ENCODE measurements around the gene TNFRSF19.

DNA sequence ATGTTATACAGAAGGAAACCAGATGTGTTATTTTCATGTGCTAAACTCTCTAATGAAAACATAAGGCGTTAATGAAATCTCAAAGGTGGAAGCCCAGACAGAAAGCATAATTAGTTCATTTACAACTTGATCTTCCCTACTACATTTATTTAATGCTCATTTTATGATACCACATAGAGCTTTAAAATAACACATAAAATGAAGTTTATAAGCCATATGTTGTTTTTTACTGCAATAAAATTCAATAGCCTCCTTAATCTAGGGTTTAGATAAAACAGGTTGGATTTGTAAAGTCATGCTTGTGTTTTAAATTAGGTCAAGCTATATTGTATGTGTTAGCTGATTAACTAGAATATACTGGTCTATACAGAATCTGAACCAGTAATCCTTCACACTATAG lies 81.2 kb downstream of the TNFRSF19 start:
- TF ChIP-seq, protein P1, sequence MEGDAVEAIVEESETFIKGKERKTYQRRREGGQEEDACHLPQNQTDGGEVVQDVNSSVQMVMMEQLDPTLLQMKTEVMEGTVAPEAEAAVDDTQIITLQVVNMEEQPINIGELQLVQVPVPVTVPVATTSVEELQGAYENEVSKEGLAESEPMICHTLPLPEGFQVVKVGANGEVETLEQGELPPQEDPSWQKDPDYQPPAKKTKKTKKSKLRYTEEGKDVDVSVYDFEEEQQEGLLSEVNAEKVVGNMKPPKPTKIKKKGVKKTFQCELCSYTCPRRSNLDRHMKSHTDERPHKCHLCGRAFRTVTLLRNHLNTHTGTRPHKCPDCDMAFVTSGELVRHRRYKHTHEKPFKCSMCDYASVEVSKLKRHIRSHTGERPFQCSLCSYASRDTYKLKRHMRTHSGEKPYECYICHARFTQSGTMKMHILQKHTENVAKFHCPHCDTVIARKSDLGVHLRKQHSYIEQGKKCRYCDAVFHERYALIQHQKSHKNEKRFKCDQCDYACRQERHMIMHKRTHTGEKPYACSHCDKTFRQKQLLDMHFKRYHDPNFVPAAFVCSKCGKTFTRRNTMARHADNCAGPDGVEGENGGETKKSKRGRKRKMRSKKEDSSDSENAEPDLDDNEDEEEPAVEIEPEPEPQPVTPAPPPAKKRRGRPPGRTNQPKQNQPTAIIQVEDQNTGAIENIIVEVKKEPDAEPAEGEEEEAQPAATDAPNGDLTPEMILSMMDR (conservative IDR thresholded peaks at IDR 0.05; ENCODE audit: low read depth, low read length): no peak
- TF ChIP-seq POLR2A (IDR thresholded peaks at IDR 0.05; ENCODE audit: low read depth, low read length) (no peak), RAD21 (IDR thresholded peaks at IDR 0.05; ENCODE audit: low read length) (no peak), RFX5 (IDR thresholded peaks at IDR 0.05; ENCODE audit: low read depth, low read length) (no peak), MAFK (IDR thresholded peaks at IDR 0.05; ENCODE audit: low read depth, low read length) (no peak), CEBPB (IDR thresholded peaks at IDR 0.05; ENCODE audit: low read depth, low read length) (no peak), MAZ (IDR thresholded peaks at IDR 0.05; ENCODE audit: borderline replicate concordance, low read depth, low read length) (no peak)

All from IMR-90 (cell line).